ENCODE measurements around the gene CDKAL1.

Gene CDKAL1

DNA sequence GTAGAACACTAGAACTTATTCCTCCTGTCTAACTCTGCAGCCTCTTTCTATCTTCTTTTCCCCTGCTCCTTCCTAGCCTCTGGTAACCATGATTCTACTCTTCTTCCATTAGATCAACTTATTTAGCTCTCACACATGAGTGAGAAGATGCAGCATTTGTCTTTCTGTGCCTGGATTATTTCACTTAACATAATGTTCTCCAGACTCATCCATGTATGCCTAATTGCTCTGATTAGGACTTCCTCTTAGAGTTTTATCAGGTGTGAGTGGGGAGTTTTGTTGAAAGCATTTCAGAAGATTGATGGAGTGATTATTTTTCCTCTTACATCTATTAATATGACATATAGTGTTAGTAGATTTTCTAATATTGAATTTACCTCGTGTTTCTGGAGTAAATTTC is 140.4 kb downstream of the CDKAL1 start:
- no peak for DNase-seq (ENCODE audit: low read depth in 2 of 2)

GRCh38 chr6:20678831-20679352 is 144.6 kb downstream of the CDKAL1 start:
- DNase-seq (ENCODE audit: low read depth in 2 of 2): no peak

- DNase-seq (ENCODE audit: low read depth in 2 of 2): no peak
Observed at GRCh38 chr6:20680697-20681165, 146.5 kb downstream of the CDKAL1 start.

GRCh38 chr6:20681243-20681684 is 147.0 kb downstream of the CDKAL1 start:
- no peak for DNase-seq (ENCODE audit: low read depth in 2 of 2)

DNA sequence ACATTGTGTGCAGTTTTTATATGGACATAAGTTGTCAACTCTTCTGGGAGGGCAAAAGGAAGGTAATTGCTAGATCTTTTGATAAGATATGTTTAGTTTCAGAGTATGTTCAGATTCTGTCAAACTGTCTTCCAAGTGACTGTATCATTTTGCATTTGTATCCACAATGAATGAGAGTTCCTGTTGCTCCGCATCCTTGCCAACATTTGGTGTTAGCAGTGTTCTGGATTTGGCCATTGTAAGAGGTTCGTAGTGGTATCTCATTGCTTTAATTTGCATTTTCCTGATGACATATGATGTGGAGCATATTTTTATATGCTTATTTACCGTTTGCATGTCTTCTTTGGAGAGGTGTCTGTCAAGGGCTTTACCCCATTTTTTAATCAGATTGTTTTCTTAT is 150.2 kb downstream of the CDKAL1 start:
- no peak for DNase-seq (ENCODE audit: low read depth in 2 of 2)

GRCh38 chr6:20686142-20686541 is 151.9 kb downstream of the CDKAL1 start:
- no peak for DNase-seq (ENCODE audit: low read depth in 2 of 2)

- no peak for DNase-seq (ENCODE audit: low read depth in 2 of 2)
Observed at GRCh38 chr6:20687494-20687893, 153.2 kb downstream of the CDKAL1 start.

- DNase-seq (ENCODE audit: low read depth in 2 of 2): no peak
Observed at GRCh38 chr6:20688710-20689500, 154.6 kb downstream of the CDKAL1 start.

DNA sequence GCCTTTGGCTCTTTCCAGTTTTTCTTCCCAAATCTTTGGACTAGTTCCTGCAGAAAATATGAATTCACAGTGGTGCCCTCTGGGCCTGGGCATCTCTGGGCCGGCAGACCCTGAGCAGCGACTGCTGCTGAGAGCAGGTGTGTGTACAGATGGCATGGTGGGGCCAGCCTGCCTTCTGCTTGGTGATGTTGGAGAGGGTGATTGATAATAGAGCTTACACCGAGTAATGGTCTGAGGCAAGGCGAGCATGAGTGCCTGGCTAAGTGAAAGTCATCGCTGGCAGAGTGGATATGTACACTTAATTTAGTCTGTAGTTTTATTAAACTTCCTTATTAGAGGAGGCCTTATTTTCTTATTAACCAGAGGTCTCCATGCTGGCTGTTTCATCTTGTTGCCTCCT is 156.9 kb downstream of the CDKAL1 start:
- DNase-seq (ENCODE audit: low read depth in 2 of 2): no peak

DNA sequence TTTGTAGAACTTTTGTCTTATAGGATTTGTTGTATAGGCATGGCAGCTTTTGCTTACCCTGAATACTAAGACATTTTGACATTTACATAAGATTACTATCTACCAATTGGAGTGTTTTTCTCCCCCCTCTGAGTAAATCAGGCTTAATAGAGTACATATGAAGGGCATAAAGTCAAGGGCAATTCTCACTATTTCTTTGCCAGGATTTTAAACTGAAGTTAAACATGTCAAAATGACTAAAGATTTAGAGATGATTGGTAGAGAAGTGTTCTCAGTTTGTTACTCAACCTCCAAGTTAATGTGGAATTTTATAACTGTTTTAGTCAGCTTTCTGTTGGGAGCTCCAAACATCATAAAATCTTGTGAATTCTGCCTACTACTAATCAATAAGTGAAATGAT is 157.8 kb downstream of the CDKAL1 start:
- DNase-seq (ENCODE audit: low read depth in 2 of 2): no peak

DNA sequence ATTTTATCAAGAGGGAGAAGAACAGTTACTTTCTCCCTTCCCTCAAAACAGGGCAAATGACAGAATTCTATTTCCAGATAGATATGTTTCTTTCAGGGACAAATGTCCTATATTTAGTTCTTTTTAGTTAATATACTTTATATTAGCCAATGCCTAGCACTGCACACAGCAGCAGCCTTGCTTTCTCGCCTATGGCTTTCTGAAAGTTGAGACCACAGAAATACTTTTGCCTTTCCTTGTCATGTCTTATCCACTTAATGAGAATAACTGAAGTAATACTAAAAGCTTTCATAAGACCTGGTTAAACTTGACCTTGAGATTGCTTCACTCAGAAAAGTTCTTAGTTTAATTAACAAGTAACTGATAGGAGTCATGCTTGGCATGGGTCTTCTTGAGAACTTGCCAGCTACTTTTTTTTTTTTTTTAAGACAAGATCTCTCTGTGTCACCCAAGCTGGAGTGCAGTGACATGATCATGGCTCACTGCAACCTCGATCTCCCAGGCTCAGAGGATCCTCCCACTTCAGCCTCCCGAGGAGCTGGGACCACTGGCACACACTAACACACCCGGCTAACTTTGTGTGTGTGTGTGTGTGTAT is 159.3 kb downstream of the CDKAL1 start:
- no peak for DNase-seq (ENCODE audit: low read depth in 2 of 2)

DNA sequence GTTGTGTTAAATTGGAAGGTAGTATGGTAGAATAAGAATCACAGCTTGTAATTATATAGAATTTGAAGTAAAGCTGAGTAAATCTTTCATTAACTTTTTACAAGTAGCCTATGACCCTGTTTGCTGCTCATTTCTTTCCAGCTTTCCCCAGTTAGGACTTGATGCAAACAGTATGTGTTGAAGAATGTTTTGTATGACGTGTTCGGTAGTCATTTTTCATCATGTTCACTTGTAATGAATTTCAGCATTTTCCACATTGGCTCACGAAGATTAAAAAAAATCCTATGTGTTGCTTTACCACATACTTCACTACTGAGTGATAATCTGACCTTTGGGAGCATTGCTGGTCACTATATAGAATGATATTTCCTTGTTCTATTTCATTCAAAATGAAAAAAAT is 162.4 kb downstream of the CDKAL1 start:
- no peak for DNase-seq (ENCODE audit: low read depth in 2 of 2)

GRCh38 chr6:20698675-20699074 is 164.4 kb downstream of the CDKAL1 start:
- no peak for DNase-seq (ENCODE audit: low read depth in 2 of 2)

DNA sequence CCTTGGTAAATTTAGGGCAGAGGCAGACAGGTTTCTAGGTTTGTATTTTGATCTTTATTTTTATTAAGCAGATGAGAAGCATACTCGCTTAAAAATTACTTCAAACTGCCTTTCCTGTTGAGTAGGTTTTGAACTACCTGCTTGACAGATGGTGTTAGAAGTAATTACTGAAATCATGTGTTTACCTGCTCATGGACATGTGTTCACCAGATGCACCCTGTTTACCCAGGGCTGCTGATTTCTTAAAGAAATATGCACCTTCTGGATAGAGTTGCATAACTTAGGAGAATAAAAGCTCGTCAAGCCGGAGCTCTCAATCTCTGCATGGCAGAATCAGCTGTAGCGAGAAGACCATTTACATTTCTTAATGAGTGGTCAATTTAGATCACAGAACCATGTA is 165.1 kb downstream of the CDKAL1 start:
- no peak for DNase-seq (ENCODE audit: low read depth in 2 of 2)

DNA sequence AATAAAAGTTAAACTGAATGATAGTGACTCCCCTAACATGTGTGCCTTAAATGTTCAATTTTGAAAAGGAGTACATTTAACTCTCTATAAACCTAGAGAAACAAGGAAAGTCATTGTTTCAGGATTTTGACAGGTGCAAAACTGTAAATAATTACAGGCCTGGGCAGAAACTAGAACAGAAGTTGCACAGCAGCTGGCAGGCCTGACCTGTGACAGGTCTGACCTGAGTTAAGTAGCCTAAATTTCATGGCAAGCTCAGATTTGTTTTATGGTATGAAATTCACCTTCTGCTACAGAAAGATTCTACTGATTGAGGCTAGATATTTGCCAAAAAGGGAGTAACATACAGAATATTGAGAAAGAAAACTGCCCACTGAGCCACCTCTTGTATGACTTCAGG is 166.1 kb downstream of the CDKAL1 start:
- DNase-seq (ENCODE audit: low read depth in 2 of 2): no peak

GRCh38 chr6:20702366-20702765 is 168.1 kb downstream of the CDKAL1 start:
- no peak for DNase-seq (ENCODE audit: low read depth in 2 of 2)

DNA sequence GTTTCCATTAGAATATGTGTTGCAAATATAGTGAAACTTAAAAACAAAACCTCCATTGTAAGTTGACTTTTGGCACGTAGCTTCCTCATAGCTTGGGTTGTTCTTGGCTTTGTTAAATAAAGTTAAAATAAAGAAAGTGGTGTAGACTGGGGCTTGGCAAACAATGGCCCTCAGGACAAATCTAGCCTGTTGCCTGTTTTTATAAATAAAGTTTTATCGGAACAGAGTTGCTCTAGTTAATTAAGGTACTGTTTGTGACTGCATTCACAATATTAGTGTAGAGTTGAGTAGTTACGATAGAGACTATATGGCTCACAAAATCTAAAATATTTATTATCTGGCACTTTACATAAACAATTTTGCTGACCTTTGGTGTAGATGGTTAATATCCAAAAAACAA is 168.8 kb downstream of the CDKAL1 start:
- DNase-seq (ENCODE audit: low read depth in 2 of 2): no peak

DNA sequence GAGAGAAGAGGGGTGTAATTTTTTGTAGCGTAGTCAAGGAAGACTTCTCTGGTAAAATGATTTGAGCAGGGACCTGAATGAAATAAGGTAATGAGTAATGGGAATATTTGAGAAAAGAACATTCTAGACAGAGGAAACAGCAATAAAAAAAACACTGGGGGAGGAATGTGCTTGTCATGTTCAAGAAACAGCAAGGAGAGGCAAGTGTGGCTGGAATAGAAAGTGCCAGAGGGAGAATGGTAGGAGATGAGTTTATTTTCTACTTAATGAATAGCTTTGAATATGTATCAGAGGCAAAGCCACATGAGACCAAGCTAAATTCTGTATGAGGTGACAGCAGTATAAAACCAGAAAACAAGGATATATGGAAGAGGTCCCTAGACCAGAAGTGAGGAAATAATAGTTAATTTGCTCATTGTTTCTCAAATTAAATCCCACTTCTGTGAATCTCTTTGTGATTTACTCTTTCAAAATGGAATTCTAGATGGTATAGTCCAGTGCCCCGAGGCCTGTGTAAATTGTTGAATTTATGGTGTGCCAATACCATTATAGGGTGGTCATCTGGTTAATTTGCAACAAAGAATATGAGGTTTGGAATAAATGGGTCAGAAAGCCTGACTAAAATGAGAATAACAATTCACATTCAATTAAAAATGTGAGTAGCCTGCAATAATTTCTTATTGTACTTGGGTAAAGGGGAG is 170.2 kb downstream of the CDKAL1 start:
- DNase-seq (ENCODE audit: low read depth in 2 of 2): no peak

- no peak for DNase-seq (ENCODE audit: low read depth in 2 of 2)
Observed at GRCh38 chr6:20705741-20706140, 171.5 kb downstream of the CDKAL1 start.

DNA sequence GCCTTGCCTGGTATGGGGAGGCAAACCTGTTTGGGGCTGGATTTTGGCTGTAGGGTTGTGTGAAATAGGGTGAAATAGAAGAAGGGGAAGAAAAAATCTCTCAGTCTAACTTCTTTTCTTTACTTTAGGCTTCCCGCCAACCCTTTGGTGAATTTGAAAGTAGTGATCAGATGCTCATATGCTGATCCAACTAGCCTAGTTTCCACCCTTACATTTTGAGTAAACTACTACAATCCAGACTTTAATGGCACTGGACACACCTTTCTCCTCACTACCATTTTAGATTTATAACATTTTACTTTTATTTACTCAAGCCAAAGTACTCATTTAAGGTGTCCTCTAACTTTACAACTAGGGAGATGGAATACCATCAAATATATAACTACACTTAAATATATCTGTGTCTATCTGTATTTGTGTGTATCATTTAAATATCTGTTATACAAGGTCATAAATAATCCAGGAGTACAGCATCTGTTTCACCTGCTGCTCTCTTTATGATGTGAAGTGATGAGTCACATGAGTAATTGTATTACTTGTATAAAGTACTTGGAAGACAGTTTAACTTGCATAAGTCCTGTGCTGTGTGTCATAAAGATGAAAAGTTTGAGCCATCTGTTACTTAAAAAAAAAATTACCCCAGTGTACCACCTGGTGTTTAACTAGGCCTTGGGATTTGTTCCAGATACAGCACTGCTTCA is 172.1 kb downstream of the CDKAL1 start:
- no peak for DNase-seq (ENCODE audit: low read depth in 2 of 2)

DNA sequence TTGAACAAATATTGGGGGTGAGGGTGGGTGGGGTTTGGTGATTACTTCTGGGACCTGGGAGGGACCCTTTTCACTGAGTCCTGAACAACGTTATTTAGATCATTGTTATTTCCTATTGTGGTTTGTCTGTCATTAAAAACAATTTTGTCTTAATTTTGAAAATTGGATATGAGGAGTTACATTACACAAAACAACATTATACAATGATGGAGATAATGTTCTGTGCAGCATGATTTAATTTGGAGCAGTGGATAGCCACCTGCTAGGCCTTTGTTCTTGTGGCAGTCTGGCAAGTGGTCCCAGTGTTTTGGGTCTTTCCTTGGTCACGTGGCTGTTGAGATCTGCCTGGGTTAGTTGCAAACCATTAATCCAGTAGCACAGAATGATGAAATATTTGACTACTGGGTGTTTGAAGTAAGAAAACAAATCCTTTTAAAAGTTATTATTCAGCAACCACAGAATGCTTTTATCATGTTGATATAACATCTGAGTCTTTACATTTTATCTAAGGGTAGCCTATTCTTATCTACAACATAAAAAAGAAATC is 172.8 kb downstream of the CDKAL1 start:
- no peak for DNase-seq (ENCODE audit: low read depth in 2 of 2)

GRCh38 chr6:20707870-20708269 is 173.6 kb downstream of the CDKAL1 start:
- DNase-seq (ENCODE audit: low read depth in 2 of 2): no peak

All from stimulated activated CD8-positive, alpha-beta memory T cell treated with anti-CD3 and anti-CD28 coated beads, Interleukin-7, amount 100 ng/mL, for 4 hours (primary cell).